ENCODE measurements around the gene ENKD1.

ENKD1 gene

GRCh38 chr16:67664871-67665270 is 1.7 kb downstream of the ENKD1 start:
- TF ChIP-seq CTCF (IDR thresholded peaks at IDR 0.05) = no peak
- H3K9me3 ChIP-seq = no peaks in the 10 kb centered on the region
- intact Hi-C loops (cut with DNase I; ENCODE audit: low total_unique reads) = loop anchor here (5.0 kb wide), 2 partner anchors 118 to 142 kb away; partner anchors contain the start of genes RANBP10 and TSNAXIP1
- no peak overlapping the region for H3K4me3 ChIP-seq
- DNase-seq = no peak
- no peaks in the 10 kb centered on the region for H3K27me3 ChIP-seq
- H3K27ac ChIP-seq = no peak overlapping the region
- peaks cover 0 to 38% (median 31%) of the 10 kb centered on the region in 4 donors for H3K4me1 ChIP-seq
- H3K36me3 ChIP-seq = peaks cover 0 to 25% (median 6%) of the 10 kb centered on the region in 3 donors

- Histone ChIP-seq H3K4me1 (peaks cover 0 to 44% (median 37%) of the 10 kb centered on the region in 4 donors), H3K27me3 (no peaks in the 10 kb centered on the region), H3K27ac (no peak overlapping the region), H3K36me3 (peaks cover 0 to 25% (median 6%) of the 10 kb centered on the region in 3 donors), H3K4me3 (no peak overlapping the region), H3K9me3 (no peaks in the 10 kb centered on the region)
- DNase-seq = no peak
- TF ChIP-seq CTCF (IDR thresholded peaks at IDR 0.05) = no peak
- intact Hi-C loops (cut with DNase I; ENCODE audit: low total_unique reads) = no loop called here
Observed at GRCh38 chr16:67664258-67664657, 2.3 kb downstream of the ENKD1 start.

- Histone ChIP-seq H3K9me3 (no peaks in the 10 kb centered on the region), H3K4me3 (no peak overlapping the region), H3K27ac (no peak overlapping the region), H3K27me3 (no peaks in the 10 kb centered on the region), H3K36me3 (peaks cover 0 to 26% (median 6%) of the 10 kb centered on the region in 3 donors), H3K4me1 (peaks cover 0 to 48% (median 41%) of the 10 kb centered on the region in 4 donors)
- DNase-seq = peak in 1 of 2 donors; percentile 63
- TF ChIP-seq CTCF (IDR thresholded peaks at IDR 0.05) = no peak
- intact Hi-C loops (cut with DNase I; ENCODE audit: low total_unique reads) = no loop called here
Observed at GRCh38 chr16:67663877-67664222, 2.7 kb downstream of the ENKD1 start.

GRCh38 chr16:67663151-67663876 is 3.2 kb downstream of the ENKD1 start:
- H3K27me3 ChIP-seq = no peaks in the 10 kb centered on the region
- H3K27ac ChIP-seq = no peak overlapping the region
- peaks cover 0 to 49% (median 44%) of the 10 kb centered on the region in 4 donors for H3K4me1 ChIP-seq
- intact Hi-C loops (cut with DNase I; ENCODE audit: low total_unique reads) = no loop called here
- no peak for TF ChIP-seq CTCF (IDR thresholded peaks at IDR 0.05)
- H3K9me3 ChIP-seq = no peaks in the 10 kb centered on the region
- DNase-seq = peak in 1 of 2 donors; percentile 64
- peaks cover 0 to 31% (median 7%) of the 10 kb centered on the region in 3 donors for H3K36me3 ChIP-seq
- H3K4me3 ChIP-seq = no peak overlapping the region

GRCh38 chr16:67662653-67663010 is 3.9 kb downstream of the ENKD1 start:
- no peak for TF ChIP-seq CTCF (IDR thresholded peaks at IDR 0.05)
- peaks cover 0 to 38% (median 14%) of the 10 kb centered on the region in 3 donors for H3K36me3 ChIP-seq
- DNase-seq = no peak
- H3K4me3 ChIP-seq = no peak overlapping the region
- H3K27ac ChIP-seq = no peak overlapping the region
- no peaks in the 10 kb centered on the region for H3K9me3 ChIP-seq
- peaks cover 0 to 42% (median 40%) of the 10 kb centered on the region in 4 donors for H3K4me1 ChIP-seq
- H3K27me3 ChIP-seq = no peaks in the 10 kb centered on the region
- intact Hi-C loops (cut with DNase I; ENCODE audit: low total_unique reads) = no loop called here
